ENCODE results near the gene ZNF385A.

ZNF385A gene

GRCh38 chr12:54419088-54419887 lies 34.8 kb upstream of the ZNF385A start, which contains the start of gene ITGA5 (continued):
- peak; percentile 45 for TF ChIP-seq SP2 (tag by site-specific recombination; IDR thresholded peaks at IDR 0.05)
- peak; percentile 83 for TF ChIP-seq ZSCAN30 (tag by site-specific recombination; IDR thresholded peaks at IDR 0.05)
- TF ChIP-seq ZNF132 (tag by site-specific recombination; IDR thresholded peaks at IDR 0.05; ENCODE audit: borderline replicate concordance): no peak
- TF ChIP-seq ZNF335 (tag by site-specific recombination; conservative IDR thresholded peaks at IDR 0.05): peak; percentile 48; the same call in 1 of the 2 replicates
- peak; percentile 61 for TF ChIP-seq ZNF629 (tag by site-specific recombination; IDR thresholded peaks at IDR 0.05)
- 0 out of 2 replicates have a peak, but pooled peaks have one; percentile 3 for TF ChIP-seq TSHZ1 (tag by site-specific recombination; IDR thresholded peaks at IDR 0.05; ENCODE audit: borderline replicate concordance)
- TF ChIP-seq ZNF580 (tag by site-specific recombination; IDR thresholded peaks at IDR 0.05): no peak
- peak; percentile 2 for TF ChIP-seq ZBTB26 (tag by site-specific recombination; optimal IDR thresholded peaks at IDR 0.05)
- TF ChIP-seq ZBTB8A (tag by site-specific recombination; IDR thresholded peaks at IDR 0.05): peak; percentile 19
- 0 out of 2 replicates have a peak, but pooled peaks have one; percentile 23 for TF ChIP-seq ZNF596 (tag by site-specific recombination; IDR thresholded peaks at IDR 0.05)

GRCh38 chr12:54418441-54419087 lies 34.0 kb upstream of the ZNF385A start:
- Histone ChIP-seq H3K9me3 (ENCODE audit: control insufficient read depth, insufficient read depth, low read depth, low read length) (no peaks in the 10 kb centered on the region), H3K27ac (ENCODE audit: extremely low read depth, low read depth, low read length) (peak overlapping the region; percentile 78; the same call in 1 of the 2 replicates), H3K4me3 (ENCODE audit: low read depth, low read length) (peak overlapping the region; percentile 74), H3K4me1 (ENCODE audit: control insufficient read depth, insufficient read depth, low read length) (peaks cover 11% of the 10 kb centered on the region), H3K36me3 (ENCODE audit: control insufficient read depth in 2 of 2, insufficient read depth in 1 of 2, low read length in 2 of 2) (no peaks in the 10 kb centered on the region)
- ChIA-PET POLR2A (interaction anchor here (0.6 to 1.4 kb wide), 4 partner anchors 9 to 19 kb away, joined by 3 to 5 read pairs (median 4); no protein-coding TSS in a partner anchor), CTCF (interaction anchor here (0.6 to 14.5 kb wide), 8 partner anchors 9 to 41 kb away, joined by 3 to 227 read pairs (median 6); no protein-coding TSS in a partner anchor)
- TF ChIP-seq ZNF610 (tag by site-specific recombination; IDR thresholded peaks at IDR 0.05; ENCODE audit: borderline replicate concordance) (no peak), ZNF501 (tag by site-specific recombination; IDR thresholded peaks at IDR 0.05) (0 out of 2 replicates have a peak, but pooled peaks have one; percentile 29), ZNF48 (tag by site-specific recombination; IDR thresholded peaks at IDR 0.05) (no peak), ZNF341 (tag by site-specific recombination; IDR thresholded peaks at IDR 0.05; ENCODE audit: low read depth) (no peak), ZBTB26 (tag by site-specific recombination; optimal IDR thresholded peaks at IDR 0.05) (peak; percentile 4), ZBTB20 (tag by site-specific recombination; IDR thresholded peaks at IDR 0.05) (peak; percentile 91), ZBTB8A (tag by site-specific recombination; IDR thresholded peaks at IDR 0.05) (0 out of 2 replicates have a peak, but pooled peaks have one; percentile 2), ZBTB7A (tag by site-specific recombination; IDR thresholded peaks at IDR 0.05; ENCODE audit: low read depth) (peak; percentile 12)
